Suppressor macrophage treated with lipopolysaccharide for 4 hours (primary cell): Measurements from ENCODE around the gene CIDEB.

Experiments
- DNase-seq: peaks from one replicate; pipeline ENCODE4 v3.0.0-alpha.2; 2020

The CIDEB gene

GRCh38 chr14:24286996-24287395 lies 20.8 kb downstream of the CIDEB start:
- DNase-seq: no peak

GRCh38 chr14:24285351-24285750 lies 22.4 kb downstream of the CIDEB start:
- DNase-seq: no peak

GRCh38 chr14:24284501-24285035 lies 23.2 kb downstream of the CIDEB start:
- DNase-seq: no peak

- DNase-seq: no peak
Measured at GRCh38 chr14:24283796-24284460, 23.8 kb downstream of the CIDEB start.

- DNase-seq: no peak
Measured at GRCh38 chr14:24282736-24283135, 25.0 kb downstream of the CIDEB start.

- peak; percentile 36 for DNase-seq
Measured at GRCh38 chr14:24281636-24282035, 26.1 kb downstream of the CIDEB start.

GRCh38 chr14:24280797-24281460 lies 26.8 kb downstream of the CIDEB start:
- no peak for DNase-seq

GRCh38 chr14:24279301-24280186 lies 28.2 kb downstream of the CIDEB start:
- peak; percentile 70 for DNase-seq

GRCh38 chr14:24278424-24278823 lies 29.4 kb downstream of the CIDEB start:
- no peak for DNase-seq

GRCh38 chr14:24277606-24278321 lies 30.0 kb downstream of the CIDEB start:
- DNase-seq: peak; percentile 84

- DNase-seq: no peak
Measured at GRCh38 chr14:24277071-24277470, 30.7 kb downstream of the CIDEB start.

- DNase-seq: peak; percentile 87
Measured at GRCh38 chr14:24274101-24274543, 33.7 kb downstream of the CIDEB start.

GRCh38 chr14:24273422-24273998 lies 34.3 kb downstream of the CIDEB start:
- DNase-seq: peak; percentile 32

GRCh38 chr14:24272467-24272866 lies 35.3 kb downstream of the CIDEB start:
- no peak for DNase-seq

GRCh38 chr14:24271834-24272263 lies 35.9 kb downstream of the CIDEB start:
- DNase-seq: no peak

GRCh38 chr14:24271134-24271833 lies 36.5 kb downstream of the CIDEB start, which contains the start of gene RABGGTA:
Gene RABGGTA (minus strand): TSS chr14:24271597. CDS start chr14:24271115, 482 bp downstream.
- peak; percentile 91 for DNase-seq

- DNase-seq: no peak
Measured at GRCh38 chr14:24270537-24271133, 37.1 kb downstream of the CIDEB start.

- no peak for DNase-seq
Measured at GRCh38 chr14:24269910-24270536, 37.8 kb downstream of the CIDEB start.

GRCh38 chr14:24269368-24269767 lies 38.4 kb downstream of the CIDEB start:
- DNase-seq: no peak

- no peak for DNase-seq
Measured at GRCh38 chr14:24268225-24268624, 39.6 kb downstream of the CIDEB start.
